22Rv1 (cell line): Measurements from ENCODE around the gene NPFFR1.

Source experiments
- ZFX ChIP-seq: fragments of 450-650 bp; IDR thresholded peaks from 2 replicates; pipeline ENCODE4 v1.6.1; 2017; ENCODE audit warnings: antibody characterized with exemption, borderline replicate concordance
- TF ChIP-seq, protein P1 (sequence below): fragments of 450-650 bp; IDR thresholded peaks from 2 replicates; pipeline ENCODE4 v1.5.1; 2017; ENCODE audit warnings: mild to moderate bottlenecking

GRCh38 chr10:70319824-70320223, 36.0 kb upstream of the NPFFR1 start:
- TF ChIP-seq, protein P1, sequence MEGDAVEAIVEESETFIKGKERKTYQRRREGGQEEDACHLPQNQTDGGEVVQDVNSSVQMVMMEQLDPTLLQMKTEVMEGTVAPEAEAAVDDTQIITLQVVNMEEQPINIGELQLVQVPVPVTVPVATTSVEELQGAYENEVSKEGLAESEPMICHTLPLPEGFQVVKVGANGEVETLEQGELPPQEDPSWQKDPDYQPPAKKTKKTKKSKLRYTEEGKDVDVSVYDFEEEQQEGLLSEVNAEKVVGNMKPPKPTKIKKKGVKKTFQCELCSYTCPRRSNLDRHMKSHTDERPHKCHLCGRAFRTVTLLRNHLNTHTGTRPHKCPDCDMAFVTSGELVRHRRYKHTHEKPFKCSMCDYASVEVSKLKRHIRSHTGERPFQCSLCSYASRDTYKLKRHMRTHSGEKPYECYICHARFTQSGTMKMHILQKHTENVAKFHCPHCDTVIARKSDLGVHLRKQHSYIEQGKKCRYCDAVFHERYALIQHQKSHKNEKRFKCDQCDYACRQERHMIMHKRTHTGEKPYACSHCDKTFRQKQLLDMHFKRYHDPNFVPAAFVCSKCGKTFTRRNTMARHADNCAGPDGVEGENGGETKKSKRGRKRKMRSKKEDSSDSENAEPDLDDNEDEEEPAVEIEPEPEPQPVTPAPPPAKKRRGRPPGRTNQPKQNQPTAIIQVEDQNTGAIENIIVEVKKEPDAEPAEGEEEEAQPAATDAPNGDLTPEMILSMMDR: no peak
- TF ChIP-seq ZFX: no peak
